Measurements from ENCODE around the gene SMAD5.

The SMAD5 gene

GRCh38 chr5:136115183-136115865 is 17.3 kb upstream of the SMAD5 start:
- Histone ChIP-seq H3K79me1 (replicated peaks; ENCODE audit: low read length, poor library complexity, severe bottlenecking) (no peaks in the 10 kb centered on the region), H4K91ac (ENCODE audit: low read length) (no peak overlapping the region), H2AK5ac (ENCODE audit: low read length, severe bottlenecking) (no peak overlapping the region), H3K27ac (ENCODE audit: low read length, poor library complexity, severe bottlenecking) (no peak overlapping the region), H2BK5ac (ENCODE audit: low read depth, low read length, poor library complexity, severe bottlenecking) (no peak overlapping the region), H3K18ac (ENCODE audit: low read depth in 1 of 2, low read length in 2 of 2) (no peak overlapping the region), H3K14ac (ENCODE audit: low read length in 2 of 2) (peak overlapping the region in 1 of 2 experiments; percentile 19), H3K4me1 (ENCODE audit: control insufficient read depth, insufficient read depth, low read depth, low read length) (peaks cover 5% of the 10 kb centered on the region), H3K27me3 (ENCODE audit: control insufficient read depth in 1 of 2, insufficient read depth in 1 of 2, low read length in 2 of 2) (peaks cover 25 to 39% of the 10 kb centered on the region in 2 experiments), H3K23ac (ENCODE audit: low read length in 2 of 2) (no peak overlapping the region), H3K36me3 (ENCODE audit: control insufficient read depth in 1 of 2, insufficient read depth in 2 of 2, low read depth in 1 of 2, low read length in 2 of 2) (no peaks in the 10 kb centered on the region), H4K8ac (ENCODE audit: low read length) (no peak overlapping the region), H2AFZ (ENCODE audit: low read depth, low read length) (no peak overlapping the region), H3K9ac (ENCODE audit: low read length) (no peak overlapping the region), H3K9me3 (ENCODE audit: control insufficient read depth, low read length) (no peaks in the 10 kb centered on the region), H2BK120ac (ENCODE audit: low read depth, low read length) (no peak overlapping the region), H2BK12ac (ENCODE audit: low read length in 2 of 2) (no peak overlapping the region), H2BK15ac (ENCODE audit: low read depth, poor library complexity, severe bottlenecking) (no peak overlapping the region), H3K4me3 (ENCODE audit: insufficient read depth in 1 of 2, low read depth in 1 of 2, low read length in 2 of 2) (no peak overlapping the region), H3K4ac (ENCODE audit: low read depth in 1 of 2, low read length in 2 of 2) (no peak overlapping the region), H3K4me2 (ENCODE audit: low read length, poor library complexity, severe bottlenecking) (no peak overlapping the region)
- WGBS, result 41% methylated on average over 1 of the region's 1 CpG
- DNase-seq, result no peak

- H3K18ac ChIP-seq (ENCODE audit: low read depth in 1 of 2, low read length in 2 of 2), result no peak overlapping the region
- H3K4me1 ChIP-seq (ENCODE audit: control insufficient read depth, insufficient read depth, low read depth, low read length), result peaks cover 5% of the 10 kb centered on the region
- no peak overlapping the region for H4K8ac ChIP-seq (ENCODE audit: low read length)
- no peak overlapping the region for H4K91ac ChIP-seq (ENCODE audit: low read length)
- no peak overlapping the region for H3K23ac ChIP-seq (ENCODE audit: low read length in 2 of 2)
- no peaks in the 10 kb centered on the region for H3K79me1 ChIP-seq (replicated peaks; ENCODE audit: low read length, poor library complexity, severe bottlenecking)
- H3K9ac ChIP-seq (ENCODE audit: low read length), result no peak overlapping the region
- 95% methylated on average over 5 of the region's 5 CpGs for WGBS
- H2AFZ ChIP-seq (ENCODE audit: low read depth, low read length), result no peak overlapping the region
- H3K14ac ChIP-seq (ENCODE audit: low read length in 2 of 2), result no peak overlapping the region
- H3K4me3 ChIP-seq (ENCODE audit: insufficient read depth in 1 of 2, low read depth in 1 of 2, low read length in 2 of 2), result no peak overlapping the region
- H3K27me3 ChIP-seq (ENCODE audit: control insufficient read depth in 1 of 2, insufficient read depth in 1 of 2, low read length in 2 of 2), result peaks cover 12 to 31% of the 10 kb centered on the region in 2 experiments
- H3K36me3 ChIP-seq (ENCODE audit: control insufficient read depth in 1 of 2, insufficient read depth in 2 of 2, low read depth in 1 of 2, low read length in 2 of 2), result no peaks in the 10 kb centered on the region
- H2AK5ac ChIP-seq (ENCODE audit: low read length, severe bottlenecking), result no peak overlapping the region
- no peaks in the 10 kb centered on the region for H3K9me3 ChIP-seq (ENCODE audit: control insufficient read depth, low read length)
- no peak overlapping the region for H3K27ac ChIP-seq (ENCODE audit: low read length, poor library complexity, severe bottlenecking)
- no peak overlapping the region for H3K4ac ChIP-seq (ENCODE audit: low read depth in 1 of 2, low read length in 2 of 2)
- H2BK5ac ChIP-seq (ENCODE audit: low read depth, low read length, poor library complexity, severe bottlenecking), result no peak overlapping the region
- no peak overlapping the region for H3K4me2 ChIP-seq (ENCODE audit: low read length, poor library complexity, severe bottlenecking)
- no peak overlapping the region for H2BK120ac ChIP-seq (ENCODE audit: low read depth, low read length)
- no peak overlapping the region for H2BK12ac ChIP-seq (ENCODE audit: low read length in 2 of 2)
- H2BK15ac ChIP-seq (ENCODE audit: low read depth, poor library complexity, severe bottlenecking), result no peak overlapping the region
- no peak for DNase-seq
Measured at GRCh38 chr5:136120529-136120928, 12.1 kb upstream of the SMAD5 start.

DNA sequence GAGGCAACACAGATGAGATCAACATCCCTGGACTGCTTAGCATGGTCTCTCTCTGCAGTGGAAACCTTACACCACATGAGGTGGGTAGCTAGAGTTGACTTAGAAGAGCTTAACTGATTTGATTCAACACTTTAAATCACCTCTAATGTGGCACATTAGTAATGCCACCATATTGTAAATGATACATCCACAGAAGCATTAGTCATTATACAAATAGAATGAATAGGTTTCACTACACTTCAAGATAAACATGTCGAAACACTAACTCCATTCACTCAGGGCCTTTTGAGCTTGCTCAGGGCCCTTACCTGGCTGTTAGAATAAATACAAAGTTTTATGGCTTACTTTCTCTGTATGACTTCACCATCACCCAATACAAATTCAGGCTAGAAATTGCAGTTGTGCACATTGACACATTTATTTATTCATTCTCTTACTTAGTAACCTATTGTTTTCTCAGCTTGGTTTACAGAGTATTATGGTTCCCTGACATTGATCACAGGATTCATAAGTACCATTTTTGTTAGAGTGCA is 9.3 kb upstream of the SMAD5 start:
- H2BK120ac ChIP-seq (ENCODE audit: low read depth, low read length), result no peak overlapping the region
- H2AFZ ChIP-seq (ENCODE audit: low read depth, low read length), result no peak overlapping the region
- H3K14ac ChIP-seq (ENCODE audit: low read length in 2 of 2), result no peak overlapping the region
- H3K36me3 ChIP-seq (ENCODE audit: control insufficient read depth in 1 of 2, insufficient read depth in 2 of 2, low read depth in 1 of 2, low read length in 2 of 2), result no peaks in the 10 kb centered on the region
- no peak overlapping the region for H4K8ac ChIP-seq (ENCODE audit: low read length)
- peaks cover 4 to 16% of the 10 kb centered on the region in 2 experiments for H3K27me3 ChIP-seq (ENCODE audit: control insufficient read depth in 1 of 2, insufficient read depth in 1 of 2, low read length in 2 of 2)
- H3K4me1 ChIP-seq (ENCODE audit: control insufficient read depth, insufficient read depth, low read depth, low read length), result peaks cover 5% of the 10 kb centered on the region
- no peak overlapping the region for H2BK12ac ChIP-seq (ENCODE audit: low read length in 2 of 2)
- no peak overlapping the region for H4K91ac ChIP-seq (ENCODE audit: low read length)
- no peak overlapping the region for H3K4me2 ChIP-seq (ENCODE audit: low read length, poor library complexity, severe bottlenecking)
- 33% methylated on average over 1 of the region's 1 CpG for WGBS
- no peak overlapping the region for H3K9ac ChIP-seq (ENCODE audit: low read length)
- H3K4ac ChIP-seq (ENCODE audit: low read depth in 1 of 2, low read length in 2 of 2), result no peak overlapping the region
- peak overlapping the region; percentile 30 for H3K27ac ChIP-seq (ENCODE audit: low read length, poor library complexity, severe bottlenecking)
- DNase-seq, result no peak
- no peak overlapping the region for H3K23ac ChIP-seq (ENCODE audit: low read length in 2 of 2)
- H2BK5ac ChIP-seq (ENCODE audit: low read depth, low read length, poor library complexity, severe bottlenecking), result no peak overlapping the region
- no peak overlapping the region for H3K4me3 ChIP-seq (ENCODE audit: insufficient read depth in 1 of 2, low read depth in 1 of 2, low read length in 2 of 2)
- H3K79me1 ChIP-seq (replicated peaks; ENCODE audit: low read length, poor library complexity, severe bottlenecking), result no peaks in the 10 kb centered on the region
- H3K18ac ChIP-seq (ENCODE audit: low read depth in 1 of 2, low read length in 2 of 2), result no peak overlapping the region
- no peak overlapping the region for H2BK15ac ChIP-seq (ENCODE audit: low read depth, poor library complexity, severe bottlenecking)
- no peak overlapping the region for H2AK5ac ChIP-seq (ENCODE audit: low read length, severe bottlenecking)
- H3K9me3 ChIP-seq (ENCODE audit: control insufficient read depth, low read length), result no peaks in the 10 kb centered on the region

- Histone ChIP-seq H2BK15ac (ENCODE audit: low read depth, poor library complexity, severe bottlenecking) (no peak overlapping the region), H3K23ac (ENCODE audit: low read length in 2 of 2) (no peak overlapping the region), H3K4ac (ENCODE audit: low read depth in 1 of 2, low read length in 2 of 2) (no peak overlapping the region), H3K4me2 (ENCODE audit: low read length, poor library complexity, severe bottlenecking) (no peak overlapping the region), H4K91ac (ENCODE audit: low read length) (no peak overlapping the region), H3K14ac (ENCODE audit: low read length in 2 of 2) (no peak overlapping the region), H2BK120ac (ENCODE audit: low read depth, low read length) (no peak overlapping the region), H2BK5ac (ENCODE audit: low read depth, low read length, poor library complexity, severe bottlenecking) (no peak overlapping the region), H3K9me3 (ENCODE audit: control insufficient read depth, low read length) (no peaks in the 10 kb centered on the region), H2BK12ac (ENCODE audit: low read length in 2 of 2) (no peak overlapping the region), H2AK5ac (ENCODE audit: low read length, severe bottlenecking) (no peak overlapping the region), H3K9ac (ENCODE audit: low read length) (no peak overlapping the region), H3K18ac (ENCODE audit: low read depth in 1 of 2, low read length in 2 of 2) (no peak overlapping the region), H3K4me3 (ENCODE audit: insufficient read depth in 1 of 2, low read depth in 1 of 2, low read length in 2 of 2) (no peak overlapping the region), H3K27ac (ENCODE audit: low read length, poor library complexity, severe bottlenecking) (no peak overlapping the region), H3K36me3 (ENCODE audit: control insufficient read depth in 1 of 2, insufficient read depth in 2 of 2, low read depth in 1 of 2, low read length in 2 of 2) (no peaks in the 10 kb centered on the region), H2AFZ (ENCODE audit: low read depth, low read length) (no peak overlapping the region), H3K79me1 (replicated peaks; ENCODE audit: low read length, poor library complexity, severe bottlenecking) (peaks cover 2% of the 10 kb centered on the region), H3K27me3 (ENCODE audit: control insufficient read depth in 1 of 2, insufficient read depth in 1 of 2, low read length in 2 of 2) (peaks cover 0 to 2% of the 10 kb centered on the region in 2 experiments), H3K4me1 (ENCODE audit: control insufficient read depth, insufficient read depth, low read depth, low read length) (peaks cover 8% of the 10 kb centered on the region), H4K8ac (ENCODE audit: low read length) (no peak overlapping the region)
- WGBS, result 94% methylated on average over 3 of the region's 3 CpGs
- no peak for DNase-seq
Measured at GRCh38 chr5:136127560-136127959, 5.1 kb upstream of the SMAD5 start.

Measured in mesenchymal stem cell (in vitro differentiated cells and primary cell).